Stimulated activated CD4-positive, alpha-beta T cell treated with anti-CD3 and anti-CD28 coated beads, Interleukin-12 subunit alpha, Interleukin-12 subunit beta, amount 100 ng/mL, for 48 hours (primary cell): ENCODE measurements around the gene NPIPA7.
"Not testable (repeated sequence)": the region's sequence is repeated elsewhere in the genome, so short reads cannot be mapped to it uniquely, and the experiment has no call there.

Source experiments
- DNase-seq, 3 donors: peaks; one replicate each; pipeline ENCODE4 v3.0.0-alpha.2; 2020; ENCODE audit warnings: low read depth in 2 of 3, low spot score in 1 of 3

Gene NPIPA7

GRCh38 chr16:16417914-16418544, 39.1 kb downstream of the NPIPA7 start:
- not testable (repeated sequence) for DNase-seq

- DNase-seq = not testable (repeated sequence)
These were observed 41.6 kb downstream of the NPIPA7 start for GRCh38 chr16:16420515-16420914.

- DNase-seq = not testable (repeated sequence)
These were observed 46.2 kb downstream of the NPIPA7 start for GRCh38 chr16:16425146-16425545.

GRCh38 chr16:16431135-16431534, 52.2 kb downstream of the NPIPA7 start:
- DNase-seq = not testable (repeated sequence)

- DNase-seq = not testable (repeated sequence)
These were observed 55.8 kb downstream of the NPIPA7 start for GRCh38 chr16:16434711-16435110.

GRCh38 chr16:16441401-16441800, 62.5 kb downstream of the NPIPA7 start:
- not testable (repeated sequence) for DNase-seq
